Kidney capillary endothelial cell (primary cell): ENCODE results near the gene MOB3A.
"Not testable (repeated sequence)": the region's sequence is repeated elsewhere in the genome, so short reads cannot be mapped to it uniquely, and the experiment has no call there.

Experiments
- DNase-seq: peaks from one replicate; pipeline ENCODE4 v3.0.0-alpha.2; 2018; ENCODE audit warnings: low spot score

The MOB3A gene

GRCh38 chr19:2034253-2034652 lies 61.9 kb downstream of the MOB3A start:
- DNase-seq = not testable (repeated sequence)

- no peak for DNase-seq
Observed at GRCh38 chr19:2033825-2034159, 62.3 kb downstream of the MOB3A start.

GRCh38 chr19:2033115-2033824 lies 62.9 kb downstream of the MOB3A start:
- no peak for DNase-seq

GRCh38 chr19:2032296-2032941 lies 63.7 kb downstream of the MOB3A start:
- peak; percentile 63 for DNase-seq

GRCh38 chr19:2027361-2027760 lies 68.8 kb downstream of the MOB3A start:
- no peak for DNase-seq

GRCh38 chr19:2026770-2027169 lies 69.4 kb downstream of the MOB3A start:
- DNase-seq = no peak

- no peak for DNase-seq
Observed at GRCh38 chr19:2022289-2022688, 73.8 kb downstream of the MOB3A start.

GRCh38 chr19:2021453-2022140 lies 74.5 kb downstream of the MOB3A start:
- DNase-seq = no peak
